Activated CD8-positive, alpha-beta memory T cell treated with anti-CD3 and anti-CD28 coated beads for 36 hours (primary cell): Measurements from ENCODE around the gene EFCAB5. TPM values are rescaled to one million over a fixed set of nuclear protein-coding genes. Genes with fewer than 3 reads are reported as not detected.
"Not testable (repeated sequence)": the region's sequence is repeated elsewhere in the genome, so short reads cannot be mapped to it uniquely, and the experiment has no call there.

Experiments used
- CTCF ChIA-PET: fragments of 350-600 bp; sonication (Branson Sonifier 250); formaldehyde crosslinking; loops from one replicate; lab custom pipeline; 2021; ENCODE audit warnings: antibody characterized with exemption; lab: Charles Lee
- POLR2A ChIA-PET: fragments of 350-600 bp; sonication (Branson Sonifier 250); formaldehyde crosslinking; loops from one replicate; lab custom pipeline; 2021; ENCODE audit warnings: antibody characterized with exemption; lab: Charles Lee
- total RNA-seq, 2 experiments: library from RNA; stranded (reverse); gene quantifications; one replicate each; pipeline ENCODE4 v1.2.3, GENCODE V29; 2021

EFCAB5 gene
- total RNA-seq: under 1 TPM; 0.59 to 0.69 TPM

DNA sequence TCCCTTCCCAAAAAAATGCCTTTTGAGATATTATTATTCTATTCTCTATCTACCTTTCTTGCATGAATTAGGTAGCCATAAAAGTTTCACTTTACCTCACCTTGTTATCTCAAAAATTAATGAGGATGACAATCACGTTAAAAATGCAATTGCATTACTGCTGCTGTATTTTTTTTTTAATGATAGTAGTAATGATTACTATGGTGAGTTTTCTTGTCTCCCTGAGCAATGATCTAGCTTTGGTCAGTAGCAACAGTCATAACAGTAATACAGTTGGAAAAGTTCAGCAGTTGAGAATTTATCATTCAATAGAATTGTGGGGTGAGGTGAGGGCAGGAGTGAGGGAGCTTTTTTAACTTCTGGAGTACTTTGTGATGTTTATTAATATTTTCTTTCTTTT is at the start of gene EFCAB5:
Gene EFCAB5 (plus strand): TSS at position 301 of the 400 bp plus-strand sequence. CDS start 163 bp downstream, outside the sequence.
- ChIA-PET CTCF (interaction anchor here (3.9 kb wide), 1 partner anchor 11 kb away, joined by 19 read pairs; the partner anchor contains the start of gene SSH2), POLR2A (no interaction called here)

DNA sequence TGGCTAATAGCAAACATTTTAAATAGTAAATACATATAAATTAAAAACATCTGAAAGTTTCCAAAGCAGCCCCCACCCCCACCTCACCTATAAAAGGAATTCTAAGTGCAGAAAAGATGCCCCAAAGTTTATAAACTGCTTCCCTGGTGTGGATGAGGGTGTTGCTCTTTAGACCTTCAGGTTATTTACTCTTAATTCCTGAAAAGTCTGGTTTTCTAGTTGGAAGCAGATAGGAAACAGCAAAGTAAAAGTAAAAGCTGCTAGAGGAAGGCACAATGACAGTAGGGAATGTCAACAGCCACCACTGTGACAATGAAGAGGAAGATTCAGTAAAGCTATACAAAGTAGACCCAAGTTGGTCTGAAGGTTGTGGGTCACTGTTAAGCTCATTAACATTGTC is 49.2 kb upstream of the EFCAB5 start:
- ChIA-PET CTCF (interaction anchor here (1.7 kb wide), 1 partner anchor 39 kb away, joined by 3 read pairs; no protein-coding TSS in a partner anchor), POLR2A (no interaction called here)

DNA sequence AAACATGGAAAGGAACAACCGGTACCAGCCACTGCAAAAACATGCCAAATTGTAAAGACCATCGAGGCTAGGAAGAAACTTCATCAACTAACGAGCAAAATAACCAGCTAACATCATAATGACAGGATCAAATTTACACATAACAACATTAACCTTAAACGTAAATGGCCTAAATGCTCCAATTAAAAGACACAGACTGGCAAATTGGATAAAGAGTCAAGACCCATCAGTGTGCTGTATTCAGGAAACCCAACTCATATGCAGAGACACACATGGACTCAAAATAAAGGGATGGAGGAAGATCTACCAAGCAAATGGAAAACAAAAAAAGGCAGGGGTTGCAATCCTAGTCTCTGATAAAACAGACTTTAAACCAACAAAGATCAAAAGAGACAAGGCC is 44.3 kb upstream of the EFCAB5 start:
- CTCF ChIA-PET: not testable (repeated sequence)

DNA sequence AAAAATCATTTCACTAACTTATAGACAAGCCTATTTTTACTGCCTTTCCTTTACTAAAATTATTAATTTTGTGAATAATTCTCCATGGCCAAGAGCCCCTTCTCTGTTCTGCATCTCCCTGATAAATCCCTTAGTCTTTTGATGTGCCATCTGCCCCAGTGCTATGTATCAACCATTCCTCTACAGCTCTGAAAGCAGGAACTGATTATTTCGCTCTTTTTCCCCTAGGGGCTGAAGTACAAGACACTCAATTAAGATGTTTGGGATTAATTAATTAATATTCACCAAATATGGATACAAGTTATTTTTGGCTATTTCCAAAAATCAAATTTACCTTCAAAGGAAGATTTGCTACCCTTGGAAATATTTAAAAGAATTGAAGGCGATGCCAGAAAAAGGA is 38.0 kb upstream of the EFCAB5 start:
- CTCF ChIA-PET: interaction anchor here (1.2 kb wide), 1 partner anchor 162 kb away, joined by 3 read pairs; no protein-coding TSS in a partner anchor
- POLR2A ChIA-PET: no interaction called here

More for the DNA sequence above, 44.3 kb upstream of the EFCAB5 start:
- POLR2A ChIA-PET: not testable (repeated sequence)

DNA sequence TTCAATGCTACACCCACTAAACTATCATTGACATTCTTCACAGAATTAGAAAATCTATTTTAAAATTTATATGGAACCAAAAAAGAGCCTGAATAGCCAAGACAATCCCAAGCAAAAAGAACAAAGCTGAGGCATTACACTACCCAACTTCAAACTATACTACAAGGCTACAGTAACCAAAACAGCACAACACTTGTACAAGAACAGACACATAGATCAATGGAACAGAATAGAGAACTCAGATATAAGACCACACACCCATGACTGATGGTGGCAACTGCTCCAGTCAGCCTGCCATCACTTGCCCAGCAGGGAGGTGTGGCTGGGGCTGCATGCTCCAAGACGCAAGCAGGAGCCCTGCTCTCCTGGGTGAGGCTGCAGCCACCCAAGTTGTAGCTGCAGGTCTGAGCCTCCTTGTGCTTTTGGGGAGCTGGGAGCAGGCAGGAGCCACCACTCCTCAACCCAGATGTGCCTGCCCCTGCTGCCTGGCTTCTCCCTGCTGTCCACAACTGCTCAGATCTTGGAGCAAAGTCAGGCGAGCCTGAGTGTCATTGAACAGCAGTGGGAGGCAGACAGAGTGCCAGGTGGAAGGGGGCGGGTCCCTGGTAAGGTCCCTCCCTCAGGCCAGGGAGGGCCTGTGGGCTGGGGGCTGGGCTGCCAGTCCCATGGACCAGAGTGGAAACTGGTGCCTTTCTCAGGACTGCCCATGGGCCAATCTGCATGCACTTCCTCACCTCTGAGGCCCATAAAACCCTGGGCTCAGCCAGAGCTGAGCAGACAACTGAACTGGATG is 36.2 kb upstream of the EFCAB5 start:
- POLR2A ChIA-PET: no interaction called here
- CTCF ChIA-PET: interaction anchor here (1.6 kb wide), 1 partner anchor 26 kb away, joined by 4 read pairs; no protein-coding TSS in a partner anchor

DNA sequence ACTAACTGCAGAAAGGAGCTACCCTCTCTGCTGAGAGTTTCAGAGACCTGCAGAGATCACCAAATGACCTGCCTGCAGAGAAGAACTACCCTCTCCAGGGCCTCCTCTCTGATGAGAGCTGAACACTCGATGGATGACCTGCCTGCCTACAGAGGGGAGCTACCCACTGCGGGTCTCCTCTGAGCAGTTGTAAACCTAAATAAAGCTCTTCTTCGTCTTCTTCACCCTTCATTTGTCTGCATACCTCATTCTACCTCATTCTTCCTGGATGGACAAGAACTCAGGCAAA is 35.6 kb upstream of the EFCAB5 start:
- POLR2A ChIA-PET: no interaction called here
- CTCF ChIA-PET: interaction anchor here (0.9 to 1.6 kb wide), 2 partner anchors 25 to 26 kb away, joined by 4 to 5 read pairs; no protein-coding TSS in a partner anchor

DNA sequence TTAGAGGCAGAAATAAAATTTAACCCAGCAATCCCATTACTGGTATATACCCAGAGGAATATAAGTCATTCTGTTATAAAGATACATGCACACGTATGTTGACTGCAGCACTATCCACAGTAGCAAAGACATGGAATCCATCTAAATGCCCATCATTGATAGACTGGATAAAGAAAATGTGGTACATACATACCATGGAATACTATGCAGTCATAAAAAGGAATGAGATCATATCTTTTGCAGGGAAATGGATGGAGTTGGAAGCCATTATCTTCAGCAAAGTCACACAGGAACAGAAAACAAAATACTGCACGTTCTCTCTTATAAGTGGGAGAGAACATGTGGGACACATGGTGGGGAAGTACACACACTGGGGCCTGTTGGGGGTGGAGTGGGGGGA is 34.5 kb upstream of the EFCAB5 start:
- CTCF ChIA-PET: interaction anchor here (0.7 to 0.8 kb wide), 2 partner anchors 97 to 121 kb away, joined by 3 to 5 read pairs; no protein-coding TSS in a partner anchor
- POLR2A ChIA-PET: no interaction called here

DNA sequence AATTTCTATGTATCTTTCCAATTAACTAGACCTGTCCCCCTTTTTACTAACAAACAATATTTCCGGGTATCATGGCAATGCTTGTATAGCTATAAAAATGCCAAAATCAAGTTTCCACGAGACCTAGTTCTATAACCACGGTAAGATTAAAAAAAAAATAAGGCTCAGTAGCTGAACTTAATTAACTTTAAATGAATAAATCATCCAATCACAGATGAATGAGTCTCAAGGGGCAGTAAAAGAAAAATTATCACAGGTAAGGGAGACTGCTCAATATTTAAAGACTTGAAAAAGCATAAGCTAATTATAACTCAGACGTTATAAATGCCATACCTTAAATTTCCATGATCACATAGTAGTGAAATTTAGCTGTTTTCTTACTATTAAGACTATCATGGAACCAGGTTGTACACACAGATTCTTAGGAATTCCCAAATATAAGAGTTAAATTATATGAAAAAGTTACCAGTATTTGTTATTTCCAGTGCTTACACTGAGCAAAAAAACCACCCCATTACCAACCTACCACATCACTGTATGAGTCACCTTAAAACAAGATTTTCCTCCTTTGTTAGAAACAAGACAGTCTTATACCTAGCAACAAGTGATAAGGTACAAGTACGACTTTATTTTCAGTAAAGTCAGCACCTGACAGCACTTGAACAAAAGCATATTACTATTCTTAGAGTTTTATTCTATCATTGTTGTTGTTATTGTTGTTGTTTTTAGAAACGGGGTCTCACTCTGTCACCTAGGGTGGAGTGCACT is 32.0 kb upstream of the EFCAB5 start:
- ChIA-PET CTCF (interaction anchor here (0.7 kb wide), 1 partner anchor 33 kb away, joined by 6 read pairs; no protein-coding TSS in a partner anchor), POLR2A (no interaction called here)

DNA sequence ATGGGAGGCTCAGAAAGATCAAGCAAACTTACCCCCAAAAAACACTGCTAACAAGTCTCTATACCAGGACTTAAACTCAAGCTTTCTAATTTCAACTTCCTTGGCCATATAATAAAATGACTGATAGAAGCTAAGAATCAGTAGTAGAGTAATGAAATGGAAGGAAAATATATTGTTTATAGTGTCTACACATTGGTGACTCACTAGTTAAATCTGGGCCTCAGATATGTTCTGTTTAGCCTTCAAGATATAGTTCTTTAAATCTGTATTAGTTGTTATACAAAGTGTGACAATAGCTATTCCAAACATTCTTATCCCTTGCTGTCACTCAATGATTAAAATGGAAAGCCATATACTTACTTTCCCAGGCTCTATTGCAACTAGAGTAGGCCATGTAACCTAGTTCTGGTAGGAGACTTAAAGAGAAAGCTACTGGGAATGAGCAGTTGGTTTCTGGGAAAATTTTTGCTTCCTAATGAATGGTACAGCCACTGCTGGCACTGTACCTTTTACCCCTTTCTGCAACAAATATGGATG is 29.7 kb upstream of the EFCAB5 start:
- POLR2A ChIA-PET: no interaction called here
- CTCF ChIA-PET: interaction anchor here (2.2 kb wide), 1 partner anchor 19 kb away, joined by 9 read pairs; the partner anchor contains the start of gene SSH2

DNA sequence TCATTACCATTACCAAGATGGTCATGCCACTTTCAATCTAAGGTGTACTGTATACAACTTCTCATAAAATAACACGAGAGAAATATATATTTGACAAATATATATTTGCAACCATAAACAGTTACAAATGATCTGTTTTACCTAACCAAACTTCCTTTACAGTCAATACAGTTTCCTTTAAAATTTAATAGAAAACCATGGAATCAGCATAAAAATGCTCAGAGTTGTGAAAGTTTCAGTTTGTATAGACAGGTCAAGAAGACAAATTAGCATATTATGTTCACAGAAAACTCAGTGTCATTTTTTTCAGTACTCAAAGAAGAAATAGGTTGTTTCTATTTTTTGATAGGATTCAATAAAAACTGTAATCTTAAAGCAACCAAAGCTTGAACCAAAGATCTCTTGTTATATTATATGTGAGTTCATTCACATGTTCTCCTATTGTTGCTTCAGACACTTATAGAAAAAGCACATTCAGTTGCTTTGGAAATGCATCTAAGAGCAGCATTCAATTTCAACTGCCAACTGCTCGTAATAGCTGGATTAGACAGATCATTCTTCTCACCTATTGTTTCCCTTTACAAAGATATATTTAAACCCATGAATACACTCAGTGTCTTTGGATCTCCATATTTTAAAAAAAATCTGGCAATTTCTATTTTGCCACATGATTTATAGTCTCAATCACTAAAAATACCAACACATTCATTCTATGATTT is 26.5 kb upstream of the EFCAB5 start:
- CTCF ChIA-PET: interaction anchor here (0.7 kb wide), 2 partner anchors 30 to 114 kb away, joined by 3 read pairs; no protein-coding TSS in a partner anchor
- POLR2A ChIA-PET: no interaction called here

DNA sequence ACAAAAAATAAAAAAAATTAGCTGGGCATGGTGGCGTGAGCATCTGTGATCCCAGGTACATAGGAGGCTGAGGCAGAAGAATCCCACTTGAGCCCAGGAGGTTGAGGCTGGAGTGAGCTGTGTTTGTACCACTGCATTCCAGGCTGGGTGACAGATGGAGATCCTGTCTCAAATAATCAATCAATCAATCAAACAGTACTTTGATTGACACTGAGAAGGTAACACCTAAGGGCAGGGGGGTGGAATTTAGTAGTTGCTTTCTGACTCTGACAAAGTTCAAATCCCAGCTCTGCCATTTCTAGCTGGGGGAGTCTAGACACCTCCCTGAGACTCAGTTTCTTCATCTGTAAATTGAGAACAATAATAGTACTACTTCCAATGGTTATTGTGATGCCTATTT is 23.4 kb upstream of the EFCAB5 start:
- CTCF ChIA-PET: no interaction called here
- POLR2A ChIA-PET: no interaction called here

DNA sequence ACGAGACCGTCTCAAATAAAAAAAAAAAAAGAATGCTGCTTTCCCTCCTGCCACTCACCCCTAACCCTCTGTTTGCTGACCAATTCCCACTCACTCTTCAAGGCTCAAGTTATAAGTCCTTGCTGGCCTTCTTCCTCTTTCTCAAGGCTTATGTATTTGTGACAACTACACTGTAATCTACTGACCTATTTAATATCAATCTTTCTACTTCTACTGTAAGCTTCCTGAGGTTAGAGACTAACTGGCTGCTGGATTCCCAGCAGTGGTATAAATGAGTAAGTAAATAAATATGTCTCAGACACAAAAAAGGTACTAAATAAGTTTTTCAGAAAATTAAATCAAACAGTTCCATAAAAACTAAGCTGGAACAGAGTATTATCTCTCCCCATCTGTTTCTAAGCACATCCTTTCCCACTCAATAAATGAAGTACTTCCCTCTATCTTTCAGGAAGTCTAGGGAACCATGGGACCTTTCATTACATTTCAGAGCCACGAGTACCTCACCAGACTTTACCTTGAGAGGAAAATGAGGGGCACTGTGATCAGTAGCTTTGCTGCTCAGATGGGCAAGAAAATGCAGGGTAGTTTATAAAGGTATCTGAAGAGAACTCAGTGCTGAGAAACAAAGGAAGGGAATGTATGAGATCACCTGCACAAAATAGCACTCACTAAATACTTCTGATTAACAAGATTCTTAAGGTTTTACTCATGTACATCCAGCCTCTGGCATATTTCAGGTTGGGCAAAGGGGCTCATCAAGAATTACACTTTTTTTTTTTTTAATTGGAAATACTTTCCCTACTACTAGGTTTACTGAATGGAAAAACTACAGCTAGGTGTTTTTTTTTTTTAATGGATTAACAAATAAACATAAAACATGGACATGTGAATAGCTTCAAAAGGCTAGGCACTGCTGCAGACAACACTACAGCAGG is 22.2 kb upstream of the EFCAB5 start:
- ChIA-PET POLR2A (interaction anchor here (1.4 kb wide), 1 partner anchor 10 kb away, joined by 5 read pairs; the partner anchor contains the start of gene SSH2), CTCF (interaction anchor here (1.4 kb wide), 1 partner anchor 12 kb away, joined by 4 read pairs; no protein-coding TSS in a partner anchor)

DNA sequence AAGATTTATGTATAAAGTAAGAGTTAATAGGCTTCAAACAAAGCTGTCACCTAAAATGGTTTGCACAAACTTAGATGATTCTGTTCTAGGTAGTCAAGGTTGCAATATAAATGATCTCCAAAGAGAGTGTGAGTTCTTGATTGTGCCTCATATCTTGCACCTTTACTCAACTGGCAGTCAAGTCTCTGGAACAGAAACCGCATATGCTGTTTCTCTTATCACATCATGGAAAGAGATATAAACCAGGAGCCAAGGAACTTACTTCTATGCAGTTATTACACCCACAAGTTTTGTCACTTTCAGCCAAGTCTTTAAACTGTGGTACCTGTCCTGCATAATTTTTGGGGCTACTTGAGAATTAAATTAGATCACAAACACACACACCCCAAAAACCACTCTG is 16.6 kb upstream of the EFCAB5 start:
- CTCF ChIA-PET: interaction anchor here (0.5 kb wide), 1 partner anchor 117 kb away, joined by 3 read pairs; no protein-coding TSS in a partner anchor

DNA sequence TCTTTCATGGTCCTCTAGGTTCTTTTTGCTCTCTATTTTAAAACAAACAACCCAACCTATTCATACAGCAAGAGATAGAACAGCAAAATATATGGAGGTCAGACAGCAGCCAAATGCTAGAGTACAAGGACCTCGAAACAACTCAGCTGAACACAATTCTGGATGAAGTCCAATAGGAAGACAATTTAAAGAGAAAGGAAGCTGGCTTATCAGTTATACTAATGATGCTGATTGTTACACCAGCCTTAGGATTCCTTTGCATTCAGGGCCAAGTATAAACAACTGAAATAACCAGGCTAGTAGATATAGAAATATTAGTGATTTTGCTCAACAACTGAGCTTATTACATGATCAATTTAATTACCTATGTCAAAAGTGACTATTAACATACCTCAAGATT is 13.9 kb upstream of the EFCAB5 start:
- ChIA-PET POLR2A (no interaction called here), CTCF (interaction anchor here (1.2 to 1.5 kb wide), 2 partner anchors 119 to 310 kb away, joined by 3 to 4 read pairs; no protein-coding TSS in a partner anchor)

More for the DNA sequence above, 16.6 kb upstream of the EFCAB5 start:
- POLR2A ChIA-PET: no interaction called here

DNA sequence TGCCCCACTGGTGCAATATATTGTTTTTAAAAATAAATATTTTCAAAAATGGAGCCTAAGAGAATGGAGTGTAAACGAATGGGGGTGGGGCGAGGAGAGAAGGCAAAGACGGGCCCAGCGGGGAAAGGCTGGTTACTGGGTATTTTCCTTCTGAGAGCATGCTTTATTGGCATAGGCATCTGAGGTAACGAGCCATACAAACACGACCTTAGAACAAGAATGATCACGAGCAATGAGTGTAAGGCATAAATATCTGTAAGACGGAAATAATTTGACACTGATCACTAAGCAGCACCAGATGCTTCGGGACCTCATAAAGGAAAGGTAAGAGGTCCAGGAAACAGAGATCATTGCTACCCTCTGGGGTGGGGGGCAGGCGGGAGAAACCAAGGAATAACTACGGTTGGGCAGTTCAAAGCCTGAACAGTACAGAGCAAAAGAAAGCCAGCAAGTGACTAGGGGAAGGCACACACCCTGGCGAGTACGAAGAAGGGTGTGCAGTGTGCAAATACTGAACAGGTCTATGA is 12.4 kb upstream of the EFCAB5 start:
- POLR2A ChIA-PET: interaction anchor here (0.6 to 1.1 kb wide), 2 partner anchors 9 to 172 kb away, joined by 4 to 5 read pairs; no protein-coding TSS in a partner anchor
- CTCF ChIA-PET: interaction anchor here (1.2 to 2.6 kb wide), 2 partner anchors 12 to 125 kb away, joined by 3 to 19 read pairs; partner anchors contain the start of gene EFCAB5

DNA sequence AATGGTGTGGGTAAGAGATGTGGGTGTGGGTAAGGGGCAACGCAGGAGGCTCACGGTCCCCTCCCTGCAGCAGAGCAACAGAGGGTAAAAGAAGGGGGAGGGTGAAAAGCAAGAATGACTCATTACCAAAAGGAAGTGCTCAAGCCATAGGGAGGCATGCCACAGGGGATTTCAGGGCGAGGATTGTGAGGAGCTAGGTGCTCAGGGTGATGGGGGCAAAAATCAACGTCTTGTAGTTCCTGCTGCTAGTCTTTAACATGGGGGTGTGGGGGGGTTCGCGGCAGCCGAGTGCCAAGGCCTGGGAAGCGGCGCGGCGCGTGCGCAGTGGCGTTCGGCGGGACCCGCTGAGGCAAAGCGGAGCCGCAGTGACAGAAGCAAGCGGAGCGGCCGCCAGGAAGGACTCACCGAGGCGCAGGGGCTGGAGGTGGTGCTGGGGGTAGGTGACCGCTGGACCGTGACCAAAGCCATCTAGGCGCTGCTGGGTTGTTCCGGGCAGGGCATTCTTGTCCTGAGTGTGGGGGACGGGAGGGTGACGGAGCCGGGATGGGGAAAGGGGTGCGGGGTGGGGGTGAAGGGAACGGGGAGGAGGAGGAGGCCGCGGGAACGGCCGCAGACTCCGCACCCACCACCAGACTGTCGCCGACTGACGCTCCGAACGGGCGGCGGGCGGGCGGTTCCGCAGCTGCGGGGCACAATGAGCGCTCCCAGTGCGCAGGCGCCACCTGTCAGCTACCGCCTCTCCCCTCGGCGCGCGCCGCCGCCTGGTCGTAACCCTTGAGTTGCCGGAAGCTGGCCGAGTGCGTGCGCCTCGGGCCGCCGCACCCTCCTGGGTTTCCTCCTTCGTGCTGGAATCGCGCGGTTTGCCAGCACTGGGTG is 11.7 kb upstream of the EFCAB5 start, which contains the start of gene SSH2:
Gene SSH2 (minus strand): TSS at position 696 of the 876 bp plus-strand sequence. CDS start 228 bp downstream, at position 468.
- ChIA-PET CTCF (interaction anchor here (0.7 to 2.9 kb wide), 11 partner anchors 11 to 312 kb away, joined by 3 to 64 read pairs (median 6); partner anchors contain the start of gene EFCAB5), POLR2A (interaction anchor here (0.5 to 1.1 kb wide), 6 partner anchors 10 to 312 kb away, joined by 3 to 6 read pairs (median 4); no protein-coding TSS in a partner anchor)
